ENCODE data around the gene OR2V2.

DNA sequence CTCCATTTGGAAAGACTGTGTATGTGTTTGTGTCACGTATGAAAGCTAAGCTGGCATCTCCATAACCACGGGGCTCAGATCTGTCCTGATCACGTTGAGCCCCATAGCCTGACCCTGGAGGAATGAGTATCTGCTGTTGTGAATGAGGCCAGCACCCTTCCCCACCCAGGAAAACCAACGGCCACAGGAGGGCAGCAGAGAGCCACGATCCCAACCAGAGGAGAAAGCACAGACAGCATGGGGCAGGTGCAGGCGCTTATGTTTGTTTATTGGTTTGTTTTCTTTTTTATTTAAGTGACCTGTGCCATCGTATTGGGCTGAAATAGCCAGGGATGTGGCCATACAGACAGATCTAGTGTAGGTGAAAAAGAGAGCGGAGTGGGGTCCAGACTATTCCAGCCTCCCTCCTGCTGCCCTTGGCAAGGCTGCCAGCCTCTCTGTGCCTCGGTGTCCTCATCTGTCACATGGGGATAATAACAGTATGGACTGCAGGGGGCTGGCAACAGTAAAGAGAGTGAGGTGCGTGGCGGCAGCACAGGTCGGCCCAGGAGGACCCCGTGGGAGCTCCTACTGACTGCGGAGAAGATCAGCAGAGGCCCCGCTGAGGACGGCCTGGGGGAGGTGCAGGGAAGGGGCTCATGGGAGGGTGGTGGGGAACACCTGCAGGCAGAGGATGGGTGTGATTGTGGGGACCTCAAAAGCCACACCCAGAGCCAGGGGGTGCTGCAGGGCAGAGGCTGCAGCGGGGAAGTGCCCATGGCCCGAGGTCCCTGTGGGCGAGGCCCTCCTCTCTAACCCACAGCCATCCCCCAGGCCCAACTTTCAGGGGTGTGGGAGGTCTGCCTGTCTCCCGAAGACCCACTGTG is 12.1 kb downstream of the OR2V2 start:
- TF ChIP-seq EZH2 (IDR thresholded peaks at IDR 0.05; ENCODE audit: low read length, unreplicated experiment), result no peak
- TF ChIP-seq, protein P1, sequence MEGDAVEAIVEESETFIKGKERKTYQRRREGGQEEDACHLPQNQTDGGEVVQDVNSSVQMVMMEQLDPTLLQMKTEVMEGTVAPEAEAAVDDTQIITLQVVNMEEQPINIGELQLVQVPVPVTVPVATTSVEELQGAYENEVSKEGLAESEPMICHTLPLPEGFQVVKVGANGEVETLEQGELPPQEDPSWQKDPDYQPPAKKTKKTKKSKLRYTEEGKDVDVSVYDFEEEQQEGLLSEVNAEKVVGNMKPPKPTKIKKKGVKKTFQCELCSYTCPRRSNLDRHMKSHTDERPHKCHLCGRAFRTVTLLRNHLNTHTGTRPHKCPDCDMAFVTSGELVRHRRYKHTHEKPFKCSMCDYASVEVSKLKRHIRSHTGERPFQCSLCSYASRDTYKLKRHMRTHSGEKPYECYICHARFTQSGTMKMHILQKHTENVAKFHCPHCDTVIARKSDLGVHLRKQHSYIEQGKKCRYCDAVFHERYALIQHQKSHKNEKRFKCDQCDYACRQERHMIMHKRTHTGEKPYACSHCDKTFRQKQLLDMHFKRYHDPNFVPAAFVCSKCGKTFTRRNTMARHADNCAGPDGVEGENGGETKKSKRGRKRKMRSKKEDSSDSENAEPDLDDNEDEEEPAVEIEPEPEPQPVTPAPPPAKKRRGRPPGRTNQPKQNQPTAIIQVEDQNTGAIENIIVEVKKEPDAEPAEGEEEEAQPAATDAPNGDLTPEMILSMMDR (conservative IDR thresholded peaks at IDR 0.05; ENCODE audit: low read depth, low read length), result peak; percentile 90
